Panc1 (cell line): Measurements from ENCODE around the gene ENOX2. TPM values are rescaled to one million over a fixed set of nuclear protein-coding genes. Genes with fewer than 3 reads are reported as not detected.

Source experiments
- ATAC-seq: fragments of 200-7000 bp; cut with Tn5 transposase; 2 replicates; pipeline ENCODE4 v1.9.1; 2020; ENCODE audit warnings: mild to moderate bottlenecking, moderate library complexity
- BruUV-seq: library from RNA; stranded (reverse); fragments of 400-500 nt; replicated peaks from 2 replicates; lab custom pipeline; 2021; lab: Mats Ljungman, UMichigan
- CTCF ChIA-PET: fragments of 300-600 bp; sonication (Branson Sonifier 250); formaldehyde crosslinking; loops from one replicate; lab custom pipeline; 2022; ENCODE audit warnings: antibody characterized with exemption; lab: Charles Lee
- POLR2A ChIA-PET: fragments of 300-600 bp; sonication (Branson Sonifier 250); formaldehyde crosslinking; loops from one replicate; lab custom pipeline; 2022; ENCODE audit warnings: antibody characterized with exemption; lab: Charles Lee
- DNase-seq: peaks from one replicate; pipeline ENCODE4 v3.0.0-alpha.2; 2010; ENCODE audit warnings: low read depth, low spot score
- H3K27ac ChIP-seq: 2 replicates; pipeline ENCODE4 v1.5.1; 2011; ENCODE audit warnings: mild to moderate bottlenecking, low read length, inconsistent platforms
- H3K27me3 ChIP-seq: fragments of 200-500 bp; sonication (Bioruptor generic); 2 replicates; pipeline ENCODE4 v1.6.0; 2014; ENCODE audit warnings: low read length, inconsistent platforms; ENCODE audit not compliant: control insufficient read depth, insufficient read depth
- H3K36me3 ChIP-seq: fragments of 200-500 bp; sonication (Bioruptor generic); 2 replicates; pipeline ENCODE4 v1.5.1; 2014; ENCODE audit warnings: inconsistent platforms, mild to moderate bottlenecking, low read length, moderate library complexity; ENCODE audit not compliant: control insufficient read depth, insufficient read depth
- H3K4me1 ChIP-seq: 2 replicates; pipeline ENCODE4 v1.5.1; 2011; ENCODE audit warnings: inconsistent platforms, mild to moderate bottlenecking, low read length, moderate library complexity; ENCODE audit not compliant: control insufficient read depth, insufficient read depth
- H3K4me3 ChIP-seq, 2 experiments: 2 replicates each; pipeline ENCODE4 v1.5.1; 2011 to 2012; ENCODE audit warnings: low read depth in 2 of 2, low read length in 2 of 2, mild to moderate bottlenecking in 2 of 2, inconsistent platforms in 1 of 2, moderate library complexity in 1 of 2
- H3K9me3 ChIP-seq: fragments of 200-500 bp; sonication (Bioruptor generic); 2 replicates; pipeline ENCODE4 v1.5.1; 2014; ENCODE audit warnings: low read depth, mild to moderate bottlenecking, inconsistent platforms, low read length, moderate library complexity; ENCODE audit not compliant: control insufficient read depth, insufficient read depth
- POLR2AphosphoS5 ChIP-seq: IDR thresholded peaks from 2 replicates; pipeline ENCODE4 v1.6.1; 2012; ENCODE audit warnings: mild to moderate bottlenecking, low read depth, low read length, moderate library complexity
- SIN3A ChIP-seq: IDR thresholded peaks from 2 replicates; pipeline ENCODE4 v1.6.1; 2012; ENCODE audit warnings: low read depth, mild to moderate bottlenecking, low read length, moderate library complexity, borderline replicate concordance; ENCODE audit not compliant: insufficient read depth
- TCF7L2 ChIP-seq: IDR thresholded peaks from 2 replicates; pipeline ENCODE4 v1.6.1; 2011; ENCODE audit warnings: mild to moderate bottlenecking, low read depth, low read length, inconsistent platforms
- in situ Hi-C: cut with HindIII; loops from 2 replicates; pipeline ENCODE4 v1.10.0; 2016; ENCODE audit warnings: low sequenced_read_pairs, low pct_unique_long_range_greater_than_20kb
- intact Hi-C: fragments of 100-400 bp; cut with micrococcal nuclease; formaldehyde crosslinking; loops from one replicate; pipeline ENCODE4 v1.10.0; 2022; ENCODE audit not compliant: unreplicated experiment
- total RNA-seq: library from RNA; stranded (reverse); gene quantifications from one replicate; pipeline ENCODE4 v1.2.1, GENCODE V29; 2021; ENCODE audit not compliant: unreplicated experiment
- TF ChIP-seq, protein P1 (sequence below): fragments of 450-650 bp; IDR thresholded peaks from 2 replicates; pipeline ENCODE4 v1.5.1; 2017; ENCODE audit warnings: mild to moderate bottlenecking
- TF ChIP-seq, protein P2 (sequence below), 2 experiments: IDR thresholded peaks; 2 replicates each; pipeline ENCODE4 v1.6.1; 2011 to 2012; ENCODE audit warnings: low read depth in 2 of 2, control low read depth in 1 of 2, low read length in 1 of 2, mild to moderate bottlenecking in 1 of 2, moderate library complexity in 1 of 2; ENCODE audit not compliant: insufficient read depth in 1 of 2

Gene ENOX2
- total RNA-seq, 1 experiment from 2014 or later: 12.4 TPM

DNA sequence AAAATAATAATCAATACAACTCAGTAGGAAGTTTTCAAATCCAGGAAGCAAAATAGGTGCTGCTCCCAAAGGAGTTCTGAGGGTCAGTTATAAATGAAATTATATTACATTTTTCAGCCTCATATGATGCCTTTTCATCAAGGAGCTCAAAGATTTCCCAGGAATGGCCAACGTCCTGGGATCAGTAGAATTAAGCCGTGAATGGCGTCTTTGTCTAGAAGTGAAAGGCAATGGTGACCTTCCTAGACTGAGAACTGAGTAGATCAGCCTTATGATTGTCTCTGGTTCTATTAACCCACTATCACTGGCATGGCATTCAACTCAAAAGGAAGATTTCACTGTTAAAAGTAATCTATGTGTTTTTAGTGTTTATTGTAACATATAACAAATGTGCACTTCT is 74.4 kb downstream of the ENOX2 start:
- Histone ChIP-seq H3K27ac (no peak overlapping the region), H3K27me3 (no peaks in the 10 kb centered on the region), H3K9me3 (no peaks in the 10 kb centered on the region), H3K4me1 (no peaks in the 10 kb centered on the region), H3K4me3 (no peak overlapping the region), H3K36me3 (no peaks in the 10 kb centered on the region)
- in situ Hi-C loops: no loop called here
- ATAC-seq (no peak), DNase-seq (no peak)
- POLR2A ChIA-PET: no interaction called here
- intact Hi-C loops: no loop called here
- CTCF ChIA-PET: no interaction called here
- no peak for TF ChIP-seq POLR2AphosphoS5
- no peak for TF ChIP-seq SIN3A
- TF ChIP-seq TCF7L2: no peak
- TF ChIP-seq, protein P1, sequence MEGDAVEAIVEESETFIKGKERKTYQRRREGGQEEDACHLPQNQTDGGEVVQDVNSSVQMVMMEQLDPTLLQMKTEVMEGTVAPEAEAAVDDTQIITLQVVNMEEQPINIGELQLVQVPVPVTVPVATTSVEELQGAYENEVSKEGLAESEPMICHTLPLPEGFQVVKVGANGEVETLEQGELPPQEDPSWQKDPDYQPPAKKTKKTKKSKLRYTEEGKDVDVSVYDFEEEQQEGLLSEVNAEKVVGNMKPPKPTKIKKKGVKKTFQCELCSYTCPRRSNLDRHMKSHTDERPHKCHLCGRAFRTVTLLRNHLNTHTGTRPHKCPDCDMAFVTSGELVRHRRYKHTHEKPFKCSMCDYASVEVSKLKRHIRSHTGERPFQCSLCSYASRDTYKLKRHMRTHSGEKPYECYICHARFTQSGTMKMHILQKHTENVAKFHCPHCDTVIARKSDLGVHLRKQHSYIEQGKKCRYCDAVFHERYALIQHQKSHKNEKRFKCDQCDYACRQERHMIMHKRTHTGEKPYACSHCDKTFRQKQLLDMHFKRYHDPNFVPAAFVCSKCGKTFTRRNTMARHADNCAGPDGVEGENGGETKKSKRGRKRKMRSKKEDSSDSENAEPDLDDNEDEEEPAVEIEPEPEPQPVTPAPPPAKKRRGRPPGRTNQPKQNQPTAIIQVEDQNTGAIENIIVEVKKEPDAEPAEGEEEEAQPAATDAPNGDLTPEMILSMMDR: no peak
- TF ChIP-seq, protein P2, sequence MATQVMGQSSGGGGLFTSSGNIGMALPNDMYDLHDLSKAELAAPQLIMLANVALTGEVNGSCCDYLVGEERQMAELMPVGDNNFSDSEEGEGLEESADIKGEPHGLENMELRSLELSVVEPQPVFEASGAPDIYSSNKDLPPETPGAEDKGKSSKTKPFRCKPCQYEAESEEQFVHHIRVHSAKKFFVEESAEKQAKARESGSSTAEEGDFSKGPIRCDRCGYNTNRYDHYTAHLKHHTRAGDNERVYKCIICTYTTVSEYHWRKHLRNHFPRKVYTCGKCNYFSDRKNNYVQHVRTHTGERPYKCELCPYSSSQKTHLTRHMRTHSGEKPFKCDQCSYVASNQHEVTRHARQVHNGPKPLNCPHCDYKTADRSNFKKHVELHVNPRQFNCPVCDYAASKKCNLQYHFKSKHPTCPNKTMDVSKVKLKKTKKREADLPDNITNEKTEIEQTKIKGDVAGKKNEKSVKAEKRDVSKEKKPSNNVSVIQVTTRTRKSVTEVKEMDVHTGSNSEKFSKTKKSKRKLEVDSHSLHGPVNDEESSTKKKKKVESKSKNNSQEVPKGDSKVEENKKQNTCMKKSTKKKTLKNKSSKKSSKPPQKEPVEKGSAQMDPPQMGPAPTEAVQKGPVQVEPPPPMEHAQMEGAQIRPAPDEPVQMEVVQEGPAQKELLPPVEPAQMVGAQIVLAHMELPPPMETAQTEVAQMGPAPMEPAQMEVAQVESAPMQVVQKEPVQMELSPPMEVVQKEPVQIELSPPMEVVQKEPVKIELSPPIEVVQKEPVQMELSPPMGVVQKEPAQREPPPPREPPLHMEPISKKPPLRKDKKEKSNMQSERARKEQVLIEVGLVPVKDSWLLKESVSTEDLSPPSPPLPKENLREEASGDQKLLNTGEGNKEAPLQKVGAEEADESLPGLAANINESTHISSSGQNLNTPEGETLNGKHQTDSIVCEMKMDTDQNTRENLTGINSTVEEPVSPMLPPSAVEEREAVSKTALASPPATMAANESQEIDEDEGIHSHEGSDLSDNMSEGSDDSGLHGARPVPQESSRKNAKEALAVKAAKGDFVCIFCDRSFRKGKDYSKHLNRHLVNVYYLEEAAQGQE (IDR thresholded peaks at IDR 0.05; ENCODE audit: insufficient read depth in 1 of 2, low read depth in 2 of 2, low read length in 1 of 2): no peak
- no TSS peak for BruUV-seq

DNA sequence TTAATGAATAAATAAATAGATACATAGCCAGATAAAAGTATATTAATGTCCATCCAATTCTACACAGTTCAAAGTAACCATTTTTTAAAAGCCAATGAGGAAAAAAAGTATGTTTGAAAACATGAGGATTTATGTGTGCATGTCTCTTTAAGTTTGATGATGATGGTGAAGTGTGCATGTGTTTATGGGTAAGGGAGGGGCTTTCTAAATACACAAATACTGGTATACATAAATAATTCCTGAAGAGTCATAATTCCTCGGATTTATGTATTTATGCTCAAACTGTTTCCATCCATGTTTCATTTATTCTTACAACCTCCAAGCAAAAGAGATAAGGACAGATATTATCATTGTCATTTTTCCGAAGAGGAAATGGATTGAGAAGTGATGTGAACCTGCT is 75.4 kb downstream of the ENOX2 start:
- Histone ChIP-seq H3K4me1 (no peaks in the 10 kb centered on the region), H3K27me3 (no peaks in the 10 kb centered on the region), H3K4me3 (no peak overlapping the region), H3K9me3 (no peaks in the 10 kb centered on the region), H3K27ac (no peak overlapping the region), H3K36me3 (no peaks in the 10 kb centered on the region)
- intact Hi-C loops: no loop called here
- DNase-seq (no peak), ATAC-seq (no peak)
- CTCF ChIA-PET: no interaction called here
- in situ Hi-C loops: no loop called here
- no peak for TF ChIP-seq SIN3A
- TF ChIP-seq, protein P2 (IDR thresholded peaks at IDR 0.05; ENCODE audit: insufficient read depth in 1 of 2, low read depth in 2 of 2, low read length in 1 of 2): no peak
- no peak for TF ChIP-seq TCF7L2
- no peak for TF ChIP-seq POLR2AphosphoS5
- BruUV-seq: no TSS peak
- POLR2A ChIA-PET: no interaction called here
